T-helper 1 cell treated with Interleukin-12 subunit alpha and Interleukin-12 subunit beta and Interleukin-4 antibody, amounts not matched to agents 30 ng/mL and 1 ng/mL, for 36 hours (primary cell): Measurements from ENCODE around the gene HSD11B2. TPM values are rescaled to one million over a fixed set of nuclear protein-coding genes. Genes with fewer than 3 reads are reported as not detected.
"Not testable (repeated sequence)": the region's sequence is repeated elsewhere in the genome, so short reads cannot be mapped to it uniquely, and the experiment has no call there.

Experiments
- intact Hi-C: fragments of 100-400 bp; cut with micrococcal nuclease; formaldehyde crosslinking; loops from one replicate; pipeline ENCODE4 v1.15.1; 2024
- total RNA-seq: library from RNA; stranded (reverse); gene quantifications from 2 replicates; pipeline ENCODE4 v1.2.3, GENCODE V29; 2022

Gene HSD11B2
- total RNA-seq, 1 donor from 2014 or later: not detected

DNA sequence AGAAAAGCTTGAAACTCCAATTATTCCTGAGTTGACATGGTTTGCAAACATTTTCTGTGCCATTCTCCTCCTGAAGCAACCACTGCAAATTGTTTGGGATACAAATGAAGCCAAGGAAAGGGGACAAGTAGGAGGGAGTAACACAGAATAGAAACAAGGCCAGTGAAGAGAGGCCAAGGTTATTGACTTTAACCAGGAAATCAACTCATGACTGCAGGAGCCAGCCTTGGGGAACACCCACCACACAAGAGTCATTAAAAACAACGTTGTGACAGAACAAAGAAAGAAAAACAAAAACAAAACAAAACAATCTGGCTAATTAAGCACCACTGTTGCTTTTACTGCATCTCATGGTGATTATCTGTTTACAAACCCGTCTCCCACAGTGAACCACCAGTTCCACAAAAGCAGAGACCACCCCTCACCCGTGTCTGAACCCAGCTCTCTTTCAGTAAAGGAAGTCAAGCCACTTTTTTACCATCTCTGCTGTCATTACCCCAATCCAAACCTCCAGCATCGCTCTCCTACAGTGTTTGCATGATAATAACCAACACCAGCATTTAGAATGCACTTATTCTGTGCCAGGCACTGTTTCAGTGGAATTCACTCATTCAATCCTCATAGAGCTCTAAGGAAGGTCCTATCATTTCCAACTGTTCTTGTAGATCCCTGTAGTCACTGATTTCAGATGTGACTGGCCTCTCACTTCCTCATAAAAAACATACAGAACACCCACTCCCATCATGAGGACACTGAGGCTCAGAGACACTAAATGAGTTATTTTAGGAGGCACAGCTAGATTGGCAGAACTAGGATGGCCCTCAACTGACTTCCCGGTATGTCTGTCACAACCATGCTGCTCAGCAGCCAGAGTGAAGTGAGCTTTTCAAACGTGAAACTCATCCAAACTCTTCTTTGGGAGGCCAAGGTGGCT is 16.7 kb upstream of the HSD11B2 start:
- intact Hi-C loops: no loop called here

- intact Hi-C loops: not testable (repeated sequence)
Measured at GRCh38 chr16:67415421-67415820, 15.5 kb upstream of the HSD11B2 start.

- intact Hi-C loops: no loop called here
Measured at GRCh38 chr16:67415872-67416793, 14.8 kb upstream of the HSD11B2 start, which contains the start of gene ZDHHC1. Gene ZDHHC1, minus strand, starts transcription at chr16:67416477. Its CDS starts 8,702 bp downstream, at chr16:67407775.

DNA sequence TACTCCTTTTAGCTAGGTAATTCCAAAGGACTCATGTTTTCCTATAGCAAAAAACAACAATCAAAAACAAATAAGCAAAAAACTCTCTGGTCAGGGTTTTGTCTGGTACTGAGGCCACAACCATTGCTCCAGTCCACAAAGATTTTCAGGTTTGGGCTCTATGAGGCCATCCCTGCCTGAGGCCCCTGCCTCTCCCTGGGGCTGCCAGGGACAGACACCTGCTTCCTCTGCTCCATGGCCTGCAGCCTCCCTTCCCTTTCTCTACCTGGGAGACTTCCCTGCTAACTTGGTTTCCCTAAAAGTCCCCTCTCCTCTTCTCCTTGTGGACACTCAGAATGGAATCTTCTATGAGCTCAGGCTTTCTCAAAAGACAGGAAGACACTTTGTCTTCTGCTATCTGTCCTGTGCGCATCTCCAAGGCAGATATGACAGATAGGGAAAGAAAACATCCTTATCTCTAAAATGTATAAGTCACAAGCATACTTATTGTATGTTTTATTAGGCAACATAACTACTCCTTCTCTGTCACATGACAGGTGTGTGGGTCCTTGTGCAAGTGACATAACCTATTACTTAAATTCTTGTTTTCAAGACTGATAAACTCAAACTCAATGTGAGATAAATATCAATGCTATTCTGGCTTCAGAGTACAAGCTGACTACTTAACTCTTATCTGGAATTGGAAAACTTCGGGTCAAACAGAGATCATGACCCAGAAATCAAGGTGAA is 13.4 kb upstream of the HSD11B2 start:
- intact Hi-C loops: no loop called here

- intact Hi-C loops: no loop called here
Measured at GRCh38 chr16:67419502-67419901, 11.4 kb upstream of the HSD11B2 start.

- intact Hi-C loops: no loop called here
Measured at GRCh38 chr16:67419931-67420330, 11.0 kb upstream of the HSD11B2 start.

- intact Hi-C loops: no loop called here
Measured at GRCh38 chr16:67421030-67421429, 9.9 kb upstream of the HSD11B2 start.

GRCh38 chr16:67423015-67423414 is 7.9 kb upstream of the HSD11B2 start:
- intact Hi-C loops: no loop called here

DNA sequence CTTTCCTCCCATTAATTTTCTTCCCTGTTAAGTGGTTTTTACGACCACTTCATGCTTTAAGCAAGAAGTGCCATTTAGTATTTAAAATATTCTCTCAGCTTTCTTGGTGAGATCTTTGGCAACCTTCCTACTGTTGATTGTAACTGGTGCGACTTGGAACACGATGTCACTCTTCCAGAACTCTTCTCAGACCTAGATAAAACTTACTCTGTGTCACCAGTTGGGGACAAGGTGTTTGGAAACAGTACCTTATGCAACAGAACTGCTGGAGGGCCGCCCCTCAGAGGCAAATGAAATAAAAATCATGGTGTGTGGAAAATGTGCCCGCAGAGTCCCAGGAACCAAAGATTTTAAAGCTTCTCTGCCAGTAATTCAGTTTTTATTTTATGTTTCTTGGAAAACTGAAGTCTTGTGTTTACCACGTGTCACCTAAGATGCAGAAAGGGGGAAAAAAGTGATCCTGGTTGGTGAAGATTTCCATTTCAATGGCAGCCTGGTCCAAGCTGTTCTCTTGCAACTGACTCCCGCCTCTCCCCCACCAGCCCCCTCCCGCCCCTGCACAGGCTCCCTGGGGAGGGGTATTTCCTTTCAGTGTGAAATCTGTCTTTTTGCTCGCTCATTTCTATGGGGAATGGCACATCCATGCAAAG is 7.2 kb upstream of the HSD11B2 start:
- intact Hi-C loops: no loop called here

- intact Hi-C loops: no loop called here
Measured at GRCh38 chr16:67424261-67424615, 6.7 kb upstream of the HSD11B2 start.

GRCh38 chr16:67425061-67425460 is 5.9 kb upstream of the HSD11B2 start:
- intact Hi-C loops: no loop called here

- intact Hi-C loops: no loop called here
Measured at GRCh38 chr16:67425580-67425979, 5.3 kb upstream of the HSD11B2 start.

- intact Hi-C loops: no loop called here
Measured at GRCh38 chr16:67426022-67426421, 4.9 kb upstream of the HSD11B2 start.

GRCh38 chr16:67426950-67427349 is 4.0 kb upstream of the HSD11B2 start:
- intact Hi-C loops: no loop called here

- intact Hi-C loops: loop anchor here (1.0 kb wide), 3 partner anchors 19 to 86 kb away; no protein-coding TSS in a partner anchor
Measured at GRCh38 chr16:67428146-67428731, 2.7 kb upstream of the HSD11B2 start.

DNA sequence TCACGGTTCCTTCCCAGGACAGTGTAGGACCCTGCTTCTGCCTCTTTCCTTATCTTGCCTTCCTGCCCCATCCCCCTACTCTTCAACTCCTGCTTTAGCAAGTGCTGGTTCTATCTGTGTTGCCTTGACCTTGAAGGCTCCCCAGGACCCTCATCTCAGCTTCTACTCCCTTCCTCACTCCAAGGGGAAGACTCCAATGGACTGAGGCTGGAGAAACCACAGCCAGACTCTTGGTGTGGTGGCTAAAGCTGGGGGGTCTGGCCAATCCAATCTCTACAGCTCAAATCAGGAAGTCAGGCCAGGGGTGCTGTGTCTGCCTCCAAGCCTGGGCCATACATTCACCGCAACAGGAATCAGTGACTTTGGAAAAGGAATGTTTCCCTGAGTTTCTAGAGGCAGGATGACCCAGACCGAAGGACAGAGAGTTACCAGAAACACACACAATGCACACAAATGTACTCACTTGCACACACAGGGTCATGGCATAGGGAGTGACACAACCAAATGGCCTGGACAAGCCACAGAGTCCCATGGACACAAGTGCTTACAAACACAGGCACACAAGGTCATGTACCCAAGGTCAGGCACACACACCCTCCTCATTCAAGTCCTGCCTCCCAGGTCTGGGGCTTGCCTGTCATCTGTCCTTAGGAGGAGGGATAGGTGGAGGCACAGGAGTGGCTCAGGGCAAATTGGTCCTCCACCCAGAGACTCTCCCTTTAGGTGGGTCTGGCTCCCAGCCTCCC is 1.7 kb upstream of the HSD11B2 start:
- intact Hi-C loops: no loop called here

GRCh38 chr16:67429799-67430503 is 970 bp upstream of the HSD11B2 start:
- intact Hi-C loops: no loop called here

GRCh38 chr16:67430504-67430976 is 381 bp upstream of the HSD11B2 start:
- intact Hi-C loops: no loop called here
